ENCODE data around the gene ABCB6.

DNA sequence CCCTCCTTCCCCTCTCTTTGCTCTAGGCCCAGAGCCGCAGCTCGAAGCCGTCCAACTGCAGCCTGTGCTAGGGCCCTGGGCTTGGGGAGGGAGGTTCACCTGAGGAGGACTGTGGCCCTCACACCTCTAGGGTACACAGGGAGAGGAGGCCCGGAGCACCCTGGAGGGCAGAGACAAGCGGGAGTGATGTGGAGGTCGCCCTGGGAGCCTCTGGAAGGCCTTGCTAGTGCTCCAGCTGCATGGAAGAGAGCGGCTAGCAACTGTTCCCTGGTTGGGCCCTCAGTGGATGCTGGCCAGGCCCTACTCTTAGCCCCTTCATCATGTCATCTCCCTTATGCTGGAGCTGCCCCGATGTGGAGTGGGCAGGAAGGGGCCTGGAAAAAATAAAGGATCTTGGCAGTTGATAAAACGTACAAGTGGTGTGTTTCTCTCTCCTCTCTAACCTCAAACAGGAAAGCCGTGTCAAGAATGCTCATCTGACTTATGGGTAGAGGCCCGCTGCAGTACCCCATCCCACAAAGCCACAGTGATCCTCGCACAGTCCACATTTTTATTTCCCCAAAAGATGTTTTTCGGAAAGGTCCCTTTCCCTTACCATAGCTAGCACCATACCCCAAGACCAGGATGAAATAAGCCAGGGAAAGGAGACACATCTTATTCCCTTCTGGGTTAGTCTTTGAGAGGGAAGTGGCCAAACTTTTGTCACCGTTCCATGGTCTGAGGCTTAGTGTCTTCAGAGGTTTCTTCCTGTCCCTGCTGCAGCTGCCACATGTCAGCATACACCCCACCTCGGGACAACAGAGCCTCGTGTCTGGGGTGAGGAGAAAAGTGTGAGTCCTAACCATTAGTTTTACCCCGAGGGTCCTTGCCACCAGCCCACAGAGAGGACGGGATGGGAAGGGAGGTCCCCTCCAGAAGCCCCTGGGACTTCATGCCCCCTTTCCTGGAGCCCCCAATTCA lies 9.2 kb downstream of the ABCB6 start:
- TF ChIP-seq, protein P1, sequence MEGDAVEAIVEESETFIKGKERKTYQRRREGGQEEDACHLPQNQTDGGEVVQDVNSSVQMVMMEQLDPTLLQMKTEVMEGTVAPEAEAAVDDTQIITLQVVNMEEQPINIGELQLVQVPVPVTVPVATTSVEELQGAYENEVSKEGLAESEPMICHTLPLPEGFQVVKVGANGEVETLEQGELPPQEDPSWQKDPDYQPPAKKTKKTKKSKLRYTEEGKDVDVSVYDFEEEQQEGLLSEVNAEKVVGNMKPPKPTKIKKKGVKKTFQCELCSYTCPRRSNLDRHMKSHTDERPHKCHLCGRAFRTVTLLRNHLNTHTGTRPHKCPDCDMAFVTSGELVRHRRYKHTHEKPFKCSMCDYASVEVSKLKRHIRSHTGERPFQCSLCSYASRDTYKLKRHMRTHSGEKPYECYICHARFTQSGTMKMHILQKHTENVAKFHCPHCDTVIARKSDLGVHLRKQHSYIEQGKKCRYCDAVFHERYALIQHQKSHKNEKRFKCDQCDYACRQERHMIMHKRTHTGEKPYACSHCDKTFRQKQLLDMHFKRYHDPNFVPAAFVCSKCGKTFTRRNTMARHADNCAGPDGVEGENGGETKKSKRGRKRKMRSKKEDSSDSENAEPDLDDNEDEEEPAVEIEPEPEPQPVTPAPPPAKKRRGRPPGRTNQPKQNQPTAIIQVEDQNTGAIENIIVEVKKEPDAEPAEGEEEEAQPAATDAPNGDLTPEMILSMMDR (conservative IDR thresholded peaks at IDR 0.05; ENCODE audit: low read depth, low read length) = no peak
- no peak for TF ChIP-seq EZH2 (IDR thresholded peaks at IDR 0.05; ENCODE audit: low read length, unreplicated experiment)
